NAMALWA (cell line): Measurements from ENCODE around the gene TNNI2.

Experiments
- DNase-seq: peaks from one replicate; pipeline ENCODE4 v3.0.0-alpha.2; 2015; ENCODE audit warnings: low spot score

Gene TNNI2

DNA sequence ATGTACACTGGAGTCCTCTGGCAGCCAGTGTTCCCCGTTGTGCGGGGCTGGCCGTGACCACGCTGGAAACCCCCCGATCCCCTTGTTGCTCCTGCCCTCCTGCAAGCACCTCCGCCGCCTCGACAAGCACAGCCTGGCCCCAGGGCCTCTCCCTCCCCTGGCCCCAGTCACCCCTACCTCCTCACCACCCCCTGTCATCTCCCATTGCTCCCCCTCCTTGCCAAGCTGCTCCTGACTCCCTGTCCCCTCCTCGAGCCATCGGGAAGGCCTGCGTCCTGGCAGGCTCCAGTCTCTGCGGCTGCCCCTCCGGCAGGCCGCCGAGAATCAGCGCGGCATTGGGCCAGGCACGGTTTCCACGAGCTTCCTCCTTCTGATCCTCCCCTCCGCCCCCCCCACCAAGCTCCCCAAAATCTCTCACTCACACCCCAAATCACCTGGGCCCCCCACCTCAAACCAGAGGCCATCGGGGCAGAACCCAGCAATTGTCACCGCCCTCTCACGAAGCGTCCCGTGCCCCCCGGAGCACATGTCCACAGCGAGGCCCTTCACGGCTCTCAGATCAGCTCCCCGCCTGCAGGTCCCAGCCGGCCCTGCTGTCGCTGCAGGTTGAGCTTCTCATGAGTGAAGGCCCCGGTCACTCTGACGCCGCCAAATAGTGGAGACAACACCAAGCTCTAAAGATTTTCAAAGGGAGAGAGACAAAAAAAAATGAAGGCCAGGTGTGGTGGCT is 8.4 kb downstream of the TNNI2 start:
- no peak for DNase-seq

DNA sequence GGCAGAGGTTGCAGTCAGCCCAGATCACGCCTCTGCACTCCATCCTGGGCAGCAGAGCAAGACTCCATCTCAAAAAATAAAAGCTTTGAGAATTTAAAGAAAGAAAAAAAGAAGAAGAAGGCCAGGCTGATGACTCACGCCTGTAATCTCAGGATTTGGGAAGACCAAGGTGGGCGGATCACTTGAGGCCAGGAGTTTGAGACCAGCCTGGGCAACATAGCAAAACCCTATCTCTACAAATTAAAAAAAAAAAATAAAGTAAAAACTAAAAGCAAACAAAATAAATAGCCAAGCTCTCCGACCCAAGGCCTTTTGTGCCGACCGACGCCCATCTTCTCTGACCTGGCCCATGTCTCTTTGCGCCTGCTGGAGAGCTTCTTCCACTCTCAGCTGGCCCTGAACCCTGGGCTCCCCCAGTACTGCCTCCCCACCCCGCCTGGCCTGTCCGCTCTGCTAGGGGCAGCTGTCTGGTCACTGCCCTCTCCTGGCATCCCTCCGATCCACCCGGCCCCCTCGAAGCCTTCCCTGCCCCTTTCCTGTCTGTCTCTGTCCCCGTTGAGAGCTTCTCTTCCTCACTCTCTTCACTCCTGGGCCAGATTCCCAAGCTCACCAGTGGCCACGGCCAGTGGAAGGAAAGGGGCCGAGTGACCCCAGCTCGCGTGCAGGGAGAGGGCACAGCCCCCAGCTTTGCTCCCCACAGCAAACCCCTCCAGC is 9.3 kb downstream of the TNNI2 start:
- DNase-seq = no peak

- DNase-seq = no peak
These were observed 10.1 kb downstream of the TNNI2 start for GRCh38 chr11:1848640-1849430.

GRCh38 chr11:1851468-1852180 is 12.8 kb downstream of the TNNI2 start:
- no peak for DNase-seq

DNA sequence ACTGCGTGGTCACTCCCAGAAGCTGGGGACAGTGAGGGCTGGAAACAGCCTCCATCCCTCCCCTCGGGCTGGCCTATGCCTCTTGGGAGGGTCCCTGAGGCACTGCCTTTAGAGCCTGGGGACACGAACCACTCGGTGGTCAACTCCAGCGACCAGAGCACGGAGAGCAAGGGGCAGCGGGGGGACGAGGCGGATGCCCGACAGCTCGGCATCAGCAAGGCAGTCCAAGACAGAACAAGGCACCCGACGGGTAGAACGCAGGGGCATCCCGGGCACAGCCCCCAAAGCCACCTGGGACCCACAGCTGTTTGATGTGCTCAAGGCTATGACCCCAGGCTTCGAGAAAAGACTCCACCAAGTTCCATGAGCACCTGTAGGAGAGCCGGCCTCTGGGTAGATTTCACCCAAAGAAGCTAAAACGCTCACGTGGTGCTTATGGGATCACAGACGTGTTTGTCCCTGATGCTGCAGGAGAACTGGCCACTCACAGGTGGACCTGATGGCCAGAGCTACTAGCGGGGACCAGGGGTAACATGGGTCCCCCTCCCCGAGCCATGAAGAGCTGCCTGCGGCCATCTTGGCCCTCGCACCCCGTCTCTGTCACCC is 13.6 kb downstream of the TNNI2 start:
- DNase-seq = peak; percentile 69

DNA sequence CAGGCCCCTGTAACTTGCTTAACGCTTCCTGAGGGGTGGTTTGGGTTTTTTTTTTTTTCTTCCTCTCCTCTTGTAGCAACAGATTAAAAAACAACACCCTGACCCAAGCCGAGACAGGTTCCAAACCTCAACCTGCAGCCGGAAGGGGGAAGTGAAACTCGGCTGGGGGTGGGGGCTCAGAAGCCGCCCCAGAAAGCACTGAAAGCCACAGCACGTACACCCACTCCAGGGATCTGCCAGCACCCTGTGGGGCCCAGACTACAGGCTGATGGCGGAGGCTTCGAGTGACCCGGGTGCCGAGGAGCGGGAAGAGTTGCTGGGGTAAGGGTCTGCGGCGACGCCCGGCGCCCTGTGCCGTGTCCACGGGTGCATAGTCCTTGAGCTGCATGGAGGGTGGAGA is 14.1 kb downstream of the TNNI2 start, which contains the start of gene LSP1:
LSP1 (plus strand) TSS at position 208 of the 400 bp plus-strand sequence; CDS start at position 269, 61 bp downstream.
- peak; percentile 96 for DNase-seq

DNA sequence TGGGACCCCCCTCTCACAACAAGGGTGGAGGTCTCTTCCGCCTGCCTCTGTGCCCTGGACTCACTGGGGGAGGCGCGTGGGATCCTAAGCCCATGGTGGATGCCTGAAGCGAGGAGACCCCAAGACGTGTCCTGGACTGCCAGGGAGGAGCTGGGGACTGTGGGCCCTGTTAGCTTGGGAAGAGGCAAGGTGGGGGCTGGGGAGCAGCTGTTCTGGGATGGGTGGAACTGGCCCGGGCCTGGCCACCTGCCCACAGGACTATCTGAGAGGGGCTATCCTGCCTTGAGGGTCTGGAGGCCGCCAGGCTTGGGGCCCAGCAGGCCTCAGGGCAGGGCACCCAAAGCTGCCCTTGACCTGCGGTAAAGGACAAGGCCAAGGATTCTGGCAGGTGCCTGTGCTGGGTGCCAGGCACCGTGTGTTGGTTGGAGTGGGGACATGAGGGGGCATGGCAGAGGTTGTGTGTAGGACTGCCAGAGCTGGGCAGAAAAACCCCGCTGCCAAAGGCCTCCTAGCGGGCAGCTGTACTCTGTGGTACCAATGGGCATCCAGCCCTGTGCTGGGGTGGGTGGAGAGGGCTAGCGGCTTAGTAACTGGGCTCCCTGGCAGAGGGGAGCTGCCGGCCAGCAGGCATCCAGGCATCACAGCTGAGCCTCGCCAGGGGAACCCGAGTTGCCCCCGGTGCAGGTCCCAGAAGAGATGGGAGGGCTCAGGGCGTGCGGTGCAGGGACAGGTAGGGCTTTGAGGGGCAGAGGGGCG is 14.8 kb downstream of the TNNI2 start:
- peak; percentile 46 for DNase-seq

GRCh38 chr11:1854132-1854948 is 15.6 kb downstream of the TNNI2 start:
- peak; percentile 57 for DNase-seq

DNA sequence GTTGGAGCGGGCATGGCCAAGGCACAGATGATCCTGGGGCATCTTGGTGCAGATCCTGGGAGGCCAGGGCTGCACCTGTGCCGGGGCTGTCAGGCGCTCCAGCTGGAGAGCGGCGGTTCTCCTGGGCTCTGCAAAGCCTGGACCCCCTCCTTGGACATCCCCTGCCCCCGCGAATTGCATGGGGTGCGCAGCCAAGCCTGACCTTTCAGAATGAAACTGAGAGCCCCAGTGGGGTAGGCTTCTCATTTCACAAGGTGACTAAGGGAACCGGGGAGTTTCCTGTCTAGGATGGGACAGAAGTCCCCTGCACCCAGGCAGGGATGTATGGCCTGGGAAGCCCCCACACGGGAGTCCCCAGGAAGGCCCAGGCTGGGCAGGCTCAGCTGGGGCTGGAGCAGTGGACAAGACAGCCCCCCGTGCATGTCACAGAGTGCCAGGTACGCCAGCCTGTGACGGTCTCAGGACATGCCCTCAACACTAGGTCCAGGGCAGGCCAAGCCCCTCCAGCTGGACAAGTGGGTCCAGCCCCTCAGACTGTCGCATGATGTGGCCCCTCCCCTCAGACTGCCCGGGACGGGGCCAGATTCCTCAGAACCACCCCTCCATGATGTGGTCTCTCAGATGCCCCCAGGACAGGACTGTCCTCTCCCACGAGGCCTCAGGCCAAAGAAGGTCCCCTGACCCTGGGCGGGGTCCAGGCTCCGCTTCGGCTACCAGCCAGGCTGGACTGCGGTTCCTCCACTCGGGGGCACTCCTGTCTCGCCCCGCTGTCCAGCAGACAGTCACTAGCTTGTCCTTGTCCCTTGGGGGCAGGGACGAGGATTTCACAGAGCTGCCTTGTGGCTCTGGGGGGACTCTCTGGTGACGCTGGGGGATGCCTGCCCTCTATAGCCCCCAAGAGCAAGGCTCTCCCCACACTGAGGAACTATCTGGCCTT is 16.4 kb downstream of the TNNI2 start:
- DNase-seq = peak; percentile 34

- no peak for DNase-seq
These were observed 17.1 kb downstream of the TNNI2 start for GRCh38 chr11:1855886-1856265.

DNA sequence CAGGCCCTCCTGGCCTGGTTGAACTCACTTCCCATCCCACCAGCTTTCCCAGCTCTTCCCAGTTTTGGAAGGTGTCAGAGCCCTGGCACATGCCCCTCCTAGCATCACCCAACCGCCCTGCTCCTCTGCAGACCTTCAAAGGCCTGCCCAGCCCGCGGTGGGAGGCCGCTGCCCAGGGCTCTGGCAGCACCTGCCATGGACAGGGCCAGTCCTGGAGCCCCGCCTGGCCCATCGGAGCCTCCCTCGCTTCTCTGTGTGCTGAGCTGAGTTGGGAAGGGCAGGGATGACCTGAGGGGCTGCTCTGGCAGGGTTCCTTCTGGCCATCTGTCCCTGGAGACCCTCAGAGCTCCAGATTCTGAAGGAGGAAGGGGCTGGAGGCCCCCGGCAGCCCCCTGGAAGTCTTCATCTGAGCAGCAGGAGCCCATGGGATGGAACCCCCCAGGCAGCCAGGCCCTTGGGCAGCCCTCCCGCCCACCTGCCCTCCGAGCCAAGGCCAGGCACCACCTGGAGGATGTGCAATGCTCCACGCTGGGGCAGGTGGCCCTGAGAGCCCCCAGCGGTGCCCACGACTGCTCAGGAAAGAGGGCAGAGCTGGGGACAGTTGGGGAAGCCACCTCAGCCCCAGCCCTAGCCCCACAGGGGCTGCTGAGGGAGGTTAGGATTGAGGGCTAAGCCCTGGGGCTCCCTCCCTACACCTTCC is 17.7 kb downstream of the TNNI2 start:
- DNase-seq = no peak

DNA sequence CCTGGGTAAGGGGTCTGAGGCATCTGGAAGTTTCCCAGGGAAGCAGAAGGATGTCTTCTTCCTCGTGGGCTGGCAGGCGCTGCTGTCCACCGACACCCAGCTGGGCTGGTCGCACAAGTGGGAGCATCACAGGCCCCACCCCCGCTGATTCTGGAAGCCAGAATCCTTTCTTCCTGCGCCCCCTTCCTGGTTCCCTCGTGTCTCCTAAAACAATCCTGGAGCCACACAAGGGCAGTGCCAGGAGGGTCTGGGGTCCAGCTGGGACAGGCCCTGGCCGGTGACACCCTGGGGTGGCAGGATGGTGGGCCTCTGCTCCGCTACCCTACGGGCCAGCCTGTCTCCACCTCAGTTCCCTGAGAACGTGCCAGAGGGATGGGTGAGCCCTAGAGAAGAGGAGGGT is 18.3 kb downstream of the TNNI2 start:
- DNase-seq = no peak

GRCh38 chr11:1858154-1858553 is 19.4 kb downstream of the TNNI2 start:
- DNase-seq = no peak

- no peak for DNase-seq
These were observed 19.8 kb downstream of the TNNI2 start for GRCh38 chr11:1858576-1858975.

GRCh38 chr11:1859004-1859403 is 20.2 kb downstream of the TNNI2 start:
- no peak for DNase-seq

DNA sequence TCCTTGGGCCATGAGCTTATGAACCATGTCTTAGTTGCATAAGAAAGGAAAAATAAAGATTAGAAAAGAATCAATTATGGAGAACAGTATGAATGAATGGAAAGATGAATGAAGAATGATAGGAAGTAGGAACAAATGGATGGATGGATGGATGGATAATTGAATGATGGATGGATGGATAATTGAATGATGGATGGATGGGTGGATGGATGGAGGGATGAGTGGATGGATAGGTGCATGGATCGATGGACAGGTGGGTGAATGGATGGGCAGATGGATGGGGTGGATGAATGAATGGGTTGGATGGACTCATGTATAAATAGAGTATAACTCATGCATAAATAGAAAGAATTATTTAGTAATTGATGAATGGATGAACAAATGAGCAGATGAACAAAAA is 21.3 kb downstream of the TNNI2 start:
- no peak for DNase-seq

- no peak for DNase-seq
These were observed 22.9 kb downstream of the TNNI2 start for GRCh38 chr11:1861435-1862411.
